ENCODE measurements around the gene SIMC1. TPM values are rescaled to one million over a fixed set of nuclear protein-coding genes. Genes with fewer than 3 reads are reported as not detected.

The SIMC1 gene
- total RNA-seq, 2 experiments from 2014 or later: 24.0 to 27.6 TPM

- peaks cover 42% of the 10 kb centered on the region for H3K36me3 Mint-ChIP-seq (ENCODE audit: low read depth)
- no peak for DNase-seq
- ChIA-PET CTCF (interaction anchor here (1.2 kb wide), 1 partner anchor 235 kb away, joined by 3 read pairs; no protein-coding TSS in a partner anchor), POLR2A (no interaction called here)
- H3K4me3 Mint-ChIP-seq: no peak overlapping the region
- no peak overlapping the region for H3K27ac Mint-ChIP-seq
- H3K9me3 Mint-ChIP-seq (ENCODE audit: low read depth): no peaks in the 10 kb centered on the region
- no peaks in the 10 kb centered on the region for H3K27me3 Mint-ChIP-seq
- no peak for ATAC-seq
- H3K4me1 Mint-ChIP-seq: peaks cover 24% of the 10 kb centered on the region
- intact Hi-C loops (cut with DNase I, micrococcal nuclease): no loop called here
Observed at GRCh38 chr5:176356179-176356566, 117.9 kb downstream of the SIMC1 start.

DNA sequence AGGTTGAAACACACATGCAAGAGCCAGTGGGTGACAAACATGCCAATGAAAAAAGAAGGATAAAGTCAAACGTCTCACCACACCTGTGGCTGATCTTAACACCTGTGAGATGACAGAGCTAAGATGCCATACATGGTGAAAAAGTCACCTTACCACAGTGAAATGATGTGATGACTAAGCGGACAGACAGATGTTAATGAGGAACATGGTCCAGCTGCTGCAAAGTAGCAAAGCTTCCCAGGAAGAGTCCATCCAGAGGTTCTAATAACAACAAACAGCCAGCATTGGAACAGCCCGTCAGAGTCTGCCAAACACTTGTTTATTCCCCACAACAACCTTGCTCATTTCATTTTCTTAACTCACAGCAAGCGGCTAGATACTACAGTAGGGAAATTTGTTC is 121.4 kb downstream of the SIMC1 start:
- DNase-seq (peak; percentile 15), ATAC-seq (no peak)
- peaks cover 31% of the 10 kb centered on the region for H3K4me1 Mint-ChIP-seq
- H3K27me3 Mint-ChIP-seq: no peaks in the 10 kb centered on the region
- peak overlapping the region; percentile 80 for H3K27ac Mint-ChIP-seq
- peaks cover 30% of the 10 kb centered on the region for H3K36me3 Mint-ChIP-seq (ENCODE audit: low read depth)
- H3K9me3 Mint-ChIP-seq (ENCODE audit: low read depth): no peaks in the 10 kb centered on the region
- CTCF ChIA-PET: interaction anchor here (0.5 kb wide), 1 partner anchor 30 kb away, joined by 4 read pairs; no protein-coding TSS in a partner anchor
- POLR2A ChIA-PET: interaction anchor here (0.7 to 1.1 kb wide), 2 partner anchors 11 to 27 kb away, joined by 3 to 4 read pairs; no protein-coding TSS in a partner anchor
- intact Hi-C loops (cut with DNase I, micrococcal nuclease): loop anchor here (2.0 to 10.0 kb wide), 5 partner anchors 122 to 995 kb away; partner anchors contain the start of genes RNF44 (in 2 of the 2), SIMC1 (in 2 of the 2), LMAN2 (in 1 of the 2) and NSD1 (in 1 of the 2)
- H3K4me3 Mint-ChIP-seq: peak overlapping the region; percentile 69

DNA sequence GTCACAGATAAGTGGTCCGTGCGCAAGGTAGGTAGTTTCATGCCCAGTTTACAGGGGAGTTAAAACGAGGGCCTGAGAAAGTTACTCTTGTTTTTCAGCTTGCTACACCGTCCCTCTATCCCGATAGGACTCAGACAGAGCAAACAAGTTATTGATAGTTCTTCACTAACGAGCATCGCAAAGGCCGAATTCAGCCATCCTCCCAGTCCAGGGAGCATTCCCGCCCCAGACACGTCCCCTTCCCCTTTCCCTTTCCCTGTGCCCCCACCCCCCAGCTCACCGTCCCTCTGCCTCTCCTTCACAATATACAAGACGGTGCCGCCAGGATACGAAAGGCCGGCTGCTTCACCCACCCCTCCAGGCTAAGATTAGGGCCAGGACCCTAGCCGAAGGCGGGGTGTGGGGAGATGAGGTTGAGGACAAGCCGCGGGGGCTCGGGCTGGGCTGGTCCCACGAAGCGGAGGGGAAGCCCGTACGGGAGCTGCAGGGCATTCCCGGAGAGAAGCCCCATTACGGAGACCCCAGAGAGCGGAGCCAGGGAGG is 122.7 kb downstream of the SIMC1 start:
- CTCF ChIA-PET: interaction anchor here (1.2 kb wide), 1 partner anchor 12 kb away, joined by 4 read pairs; no protein-coding TSS in a partner anchor
- Mint-ChIP-seq H3K9me3 (ENCODE audit: low read depth) (no peaks in the 10 kb centered on the region), H3K27me3 (no peaks in the 10 kb centered on the region), H3K36me3 (ENCODE audit: low read depth) (peaks cover 26% of the 10 kb centered on the region), H3K4me3 (peak overlapping the region; percentile 95), H3K27ac (peak overlapping the region; percentile 94), H3K4me1 (peaks cover 28% of the 10 kb centered on the region)
- DNase-seq: peak; percentile 43
- peak; percentile 6 for ATAC-seq
- POLR2A ChIA-PET: interaction anchor here (1.1 to 1.9 kb wide), 2 partner anchors 9 to 28 kb away, joined by 4 read pairs; no protein-coding TSS in a partner anchor
- intact Hi-C loops (cut with DNase I, micrococcal nuclease): loop anchor here (1.0 to 10.0 kb wide), 7 partner anchors 28 to 994 kb away; partner anchors contain the start of genes FAF2 (in 2 of the 2), RNF44 (in 2 of the 2), SIMC1 (in 2 of the 2) and LMAN2 (in 1 of the 2)

- no peaks in the 10 kb centered on the region for H3K9me3 Mint-ChIP-seq (ENCODE audit: low read depth)
- ChIA-PET CTCF (interaction anchor here (1.2 to 1.6 kb wide), 2 partner anchors 11 to 19 kb away, joined by 3 to 4 read pairs; no protein-coding TSS in a partner anchor), POLR2A (interaction anchor here (1.1 to 1.9 kb wide), 2 partner anchors 10 to 28 kb away, joined by 4 read pairs; no protein-coding TSS in a partner anchor)
- peak; percentile 91 for ATAC-seq
- H3K27ac Mint-ChIP-seq: peak within 1 kb of the TSS; percentile 94
- peaks cover 23% of the 10 kb centered on the region for H3K36me3 Mint-ChIP-seq (ENCODE audit: low read depth)
- no peaks in the 10 kb centered on the region for H3K27me3 Mint-ChIP-seq
- peak; percentile 97 for DNase-seq
- intact Hi-C loops (cut with DNase I, micrococcal nuclease): loop anchor here (1.0 to 10.0 kb wide), 7 partner anchors 28 to 993 kb away; partner anchors contain the start of genes FAF2 (in 2 of the 2), RNF44 (in 2 of the 2), SIMC1 (in 2 of the 2) and LMAN2 (in 1 of the 2)
- H3K4me3 Mint-ChIP-seq: peak within 1 kb of the TSS; percentile 95
- peaks cover 32% of the 10 kb centered on the region for H3K4me1 Mint-ChIP-seq
Observed at GRCh38 chr5:176361437-176362232, 123.4 kb downstream of the SIMC1 start, which contains the start of gene KIAA1191. KIAA1191 (minus strand) TSS chr5:176361764; CDS start chr5:176359508, 2,256 bp downstream.

GRCh38 chr5:176362233-176362490 is 123.9 kb downstream of the SIMC1 start:
- DNase-seq (no peak), ATAC-seq (no peak)
- ChIA-PET POLR2A (interaction anchor here (1.9 kb wide), 1 partner anchor 10 kb away, joined by 4 read pairs; no protein-coding TSS in a partner anchor), CTCF (interaction anchor here (0.9 to 1.6 kb wide), 3 partner anchors 10 to 86 kb away, joined by 3 to 4 read pairs (median 3); partner anchors contain the start of gene FAF2)
- peak overlapping the region; percentile 95 for H3K4me3 Mint-ChIP-seq
- intact Hi-C loops (cut with DNase I, micrococcal nuclease): loop anchor here (5.0 to 10.0 kb wide), 4 partner anchors 125 to 993 kb away; partner anchors contain the start of genes SIMC1 (in 2 of the 2), LMAN2 (in 1 of the 2), NSD1 (in 1 of the 2) and RGS14 (in 1 of the 2)
- peaks cover 26% of the 10 kb centered on the region for H3K36me3 Mint-ChIP-seq (ENCODE audit: low read depth)
- H3K27me3 Mint-ChIP-seq: no peaks in the 10 kb centered on the region
- H3K9me3 Mint-ChIP-seq (ENCODE audit: low read depth): no peaks in the 10 kb centered on the region
- H3K27ac Mint-ChIP-seq: peak overlapping the region; percentile 94
- peaks cover 34% of the 10 kb centered on the region for H3K4me1 Mint-ChIP-seq

- POLR2A ChIA-PET: interaction anchor here (0.6 kb wide), 1 partner anchor 24 kb away, joined by 5 read pairs; no protein-coding TSS in a partner anchor
- H3K4me1 Mint-ChIP-seq: peaks cover 22% of the 10 kb centered on the region
- H3K9me3 Mint-ChIP-seq (ENCODE audit: low read depth): no peaks in the 10 kb centered on the region
- peaks cover 19% of the 10 kb centered on the region for H3K36me3 Mint-ChIP-seq (ENCODE audit: low read depth)
- no peak for ATAC-seq
- CTCF ChIA-PET: no interaction called here
- peak overlapping the region; percentile 70 for H3K27ac Mint-ChIP-seq
- no peak for DNase-seq
- peak overlapping the region; percentile 74 for H3K4me3 Mint-ChIP-seq
- no peaks in the 10 kb centered on the region for H3K27me3 Mint-ChIP-seq
- intact Hi-C loops (cut with DNase I, micrococcal nuclease): loop anchor here (1.0 to 10.0 kb wide), 6 partner anchors 23 to 990 kb away; partner anchors contain the start of genes HIGD2A (in 2 of the 2), NOP16 (in 2 of the 2), SIMC1 (in 2 of the 2) and CLTB (in 1 of the 2)
Observed at GRCh38 chr5:176364765-176365350, 126.6 kb downstream of the SIMC1 start.

DNA sequence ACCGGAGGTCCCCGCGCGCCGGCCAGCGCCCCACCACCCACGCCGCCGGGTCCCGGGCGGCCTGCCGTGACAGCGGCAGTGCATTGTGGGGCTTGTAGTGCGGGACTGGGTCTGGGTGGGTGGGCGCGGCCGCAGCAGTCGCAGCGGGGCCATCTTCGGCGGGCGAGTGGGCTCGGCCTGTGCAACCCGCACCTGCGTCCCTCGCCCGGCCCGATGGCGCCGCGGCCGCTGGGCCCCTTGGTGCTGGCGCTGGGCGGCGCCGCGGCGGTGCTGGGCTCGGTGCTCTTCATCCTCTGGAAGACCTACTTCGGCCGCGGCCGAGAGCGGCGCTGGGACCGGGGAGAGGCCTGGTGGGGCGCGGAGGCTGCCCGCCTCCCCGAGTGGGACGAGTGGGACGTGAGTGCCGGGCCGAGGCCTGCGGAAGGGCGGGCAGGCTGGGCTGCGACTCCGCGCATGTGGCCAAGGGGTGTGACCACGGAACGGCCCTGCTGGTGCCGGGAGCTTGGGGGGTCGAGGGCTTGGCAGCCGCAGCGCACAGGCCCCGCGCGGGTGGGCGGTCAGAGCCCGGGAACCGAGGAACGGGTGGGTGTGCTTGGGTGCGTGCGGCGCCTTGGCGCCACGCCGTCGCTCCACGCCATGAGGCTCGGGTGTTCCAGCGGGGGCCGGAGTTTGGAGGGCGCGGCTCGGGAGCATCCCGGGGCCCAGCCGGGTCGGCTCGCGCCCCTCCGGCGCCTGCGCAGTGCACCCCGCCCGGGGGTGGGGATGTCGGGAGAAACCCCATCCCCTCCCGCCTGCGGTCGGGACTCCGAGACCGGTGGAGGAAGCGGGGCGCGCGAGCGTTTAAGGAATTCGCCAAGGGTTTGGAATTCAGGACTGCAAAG is 127.4 kb downstream of the SIMC1 start, which contains the start of gene ARL10:
Gene ARL10, plus strand, starts transcription at position 137 of the 881 bp plus-strand sequence. Its CDS starts 77 bp downstream, at position 214.
- Mint-ChIP-seq H3K4me1 (peaks cover 21% of the 10 kb centered on the region), H3K9me3 (ENCODE audit: low read depth) (no peaks in the 10 kb centered on the region), H3K4me3 (peak within 1 kb of the TSS; percentile 74), H3K27ac (peak within 1 kb of the TSS; percentile 76), H3K27me3 (no peaks in the 10 kb centered on the region), H3K36me3 (ENCODE audit: low read depth) (peaks cover 18% of the 10 kb centered on the region)
- ATAC-seq (peak; percentile 31), DNase-seq (peak; percentile 80)
- ChIA-PET POLR2A (no interaction called here), CTCF (no interaction called here)
- intact Hi-C loops (cut with DNase I, micrococcal nuclease): loop anchor here (1.0 to 10.0 kb wide), 3 partner anchors 23 to 989 kb away; partner anchors contain the start of genes HIGD2A (in 2 of the 2), NOP16 (in 2 of the 2), CLTB (in 1 of the 2) and LMAN2 (in 1 of the 2)

DNA sequence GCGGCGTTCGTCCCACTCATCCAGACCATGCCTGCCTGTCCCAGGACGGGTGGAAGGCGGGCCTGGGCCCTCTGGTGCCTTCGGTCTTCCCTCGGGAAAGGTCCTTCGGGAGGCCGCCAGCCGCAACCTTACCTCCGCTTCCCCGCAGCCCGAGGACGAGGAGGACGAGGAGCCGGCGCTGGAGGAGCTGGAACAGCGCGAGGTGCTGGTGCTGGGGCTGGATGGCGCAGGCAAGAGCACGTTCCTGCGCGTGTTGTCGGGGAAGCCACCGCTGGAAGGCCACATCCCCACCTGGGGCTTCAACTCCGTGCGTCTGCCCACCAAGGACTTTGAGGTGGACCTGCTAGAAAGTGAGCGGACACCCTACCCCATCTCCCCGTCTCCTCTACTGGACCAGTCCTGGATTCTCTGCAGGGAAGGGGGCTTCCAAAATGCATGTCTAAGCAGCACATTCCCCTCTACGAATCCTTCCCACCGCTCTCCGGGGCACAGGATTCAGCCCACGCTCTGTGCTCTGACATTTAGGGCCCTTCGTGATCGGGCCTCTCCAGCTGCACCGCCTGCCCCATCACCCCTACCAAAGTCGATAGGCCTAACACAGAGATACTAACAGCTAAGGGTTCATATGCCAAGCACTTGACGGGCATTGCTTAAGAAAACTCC is 128.1 kb downstream of the SIMC1 start:
- Mint-ChIP-seq H3K36me3 (ENCODE audit: low read depth) (peaks cover 20% of the 10 kb centered on the region), H3K9me3 (ENCODE audit: low read depth) (no peaks in the 10 kb centered on the region), H3K4me3 (peak overlapping the region; percentile 74), H3K4me1 (peaks cover 21% of the 10 kb centered on the region), H3K27me3 (no peaks in the 10 kb centered on the region), H3K27ac (peak overlapping the region; percentile 76)
- no peak for DNase-seq
- no peak for ATAC-seq
- POLR2A ChIA-PET: no interaction called here
- intact Hi-C loops (cut with DNase I, micrococcal nuclease): loop anchor here in 1 of 2 experiments (10.0 kb wide), 1 partner anchor 988 kb away; the partner anchor contains the start of genes LMAN2 and RGS14
- CTCF ChIA-PET: no interaction called here

DNA sequence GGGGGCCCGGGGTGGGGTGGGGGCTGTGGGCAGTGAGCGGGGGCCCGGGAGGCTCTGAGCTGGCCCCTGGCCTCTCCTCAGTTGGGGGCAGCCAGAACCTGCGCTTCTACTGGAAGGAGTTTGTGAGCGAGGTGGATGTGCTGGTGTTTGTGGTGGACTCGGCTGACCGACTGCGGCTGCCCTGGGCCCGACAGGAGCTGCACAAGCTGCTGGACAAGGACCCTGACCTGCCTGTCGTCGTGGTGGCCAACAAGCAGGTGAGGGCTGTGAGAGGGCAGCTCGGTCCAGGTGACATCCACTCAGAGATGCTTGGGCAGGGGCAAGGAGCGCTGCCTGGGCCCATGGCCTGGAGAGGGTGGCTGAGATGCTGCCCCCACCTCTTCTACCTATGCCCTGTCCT is 130.5 kb downstream of the SIMC1 start:
- no peak for ATAC-seq
- Mint-ChIP-seq H3K27ac (no peak overlapping the region), H3K27me3 (no peaks in the 10 kb centered on the region), H3K4me1 (peaks cover 9% of the 10 kb centered on the region), H3K4me3 (no peak overlapping the region), H3K36me3 (ENCODE audit: low read depth) (peaks cover 21% of the 10 kb centered on the region), H3K9me3 (ENCODE audit: low read depth) (no peaks in the 10 kb centered on the region)
- DNase-seq: no peak
- POLR2A ChIA-PET: no interaction called here
- CTCF ChIA-PET: interaction anchor here (0.6 to 1.1 kb wide), 3 partner anchors 13 to 289 kb away, joined by 3 to 4 read pairs (median 3); no protein-coding TSS in a partner anchor
- intact Hi-C loops (cut with DNase I, micrococcal nuclease): loop anchor here in 1 of 2 experiments (10.0 kb wide), 1 partner anchor 986 kb away; the partner anchor contains the start of genes LMAN2 and RGS14
